Measurements from ENCODE around the gene ILDR1. TPM values are rescaled to one million over a fixed set of nuclear protein-coding genes. Genes with fewer than 3 reads are reported as not detected.
"Not testable (repeated sequence)": the region's sequence is repeated elsewhere in the genome, so short reads cannot be mapped to it uniquely, and the experiment has no call there.

The ILDR1 gene
- total RNA-seq, 1 experiment from 2014 or later: not detected

DNA sequence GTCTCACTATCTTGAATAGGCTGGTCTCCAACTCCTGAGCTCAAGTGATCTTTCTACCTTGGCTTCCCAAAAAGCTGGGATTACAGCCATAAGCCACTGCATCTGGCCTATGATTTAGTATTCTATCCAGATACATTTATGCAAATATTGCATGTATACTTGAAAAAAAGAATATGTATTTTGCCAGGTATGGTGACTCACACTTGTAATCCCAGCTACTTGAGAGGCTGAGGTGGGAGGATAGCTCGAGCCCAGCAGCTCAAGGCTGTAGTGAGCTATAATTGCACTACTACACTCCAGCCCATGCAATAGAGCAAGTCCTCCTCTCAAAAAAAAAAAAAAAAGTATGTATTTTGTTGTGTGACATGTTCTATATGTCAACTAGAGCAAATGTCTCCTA, 73.4 kb downstream of the ILDR1 start:
- DNase-seq (ENCODE audit: low spot score): no peak

DNA sequence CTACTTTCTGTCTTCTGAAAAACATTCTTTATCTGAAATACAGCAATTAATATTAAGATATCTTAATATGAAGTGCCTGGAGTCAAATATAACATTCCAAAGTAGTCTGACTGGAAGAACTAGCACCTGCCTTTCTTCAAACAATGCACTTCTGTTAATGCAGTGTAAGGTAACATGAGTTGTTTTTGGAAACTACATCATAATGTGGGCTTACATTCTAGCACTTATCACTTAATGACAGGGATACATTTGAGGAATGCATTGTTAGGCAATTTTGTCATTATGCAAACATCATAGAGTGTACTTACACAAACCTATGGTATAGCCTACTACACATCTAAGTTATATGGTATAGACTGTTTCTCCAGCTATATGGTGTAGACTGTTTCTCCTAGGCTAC, 78.6 kb downstream of the ILDR1 start:
- DNase-seq (ENCODE audit: low spot score): no peak

DNA sequence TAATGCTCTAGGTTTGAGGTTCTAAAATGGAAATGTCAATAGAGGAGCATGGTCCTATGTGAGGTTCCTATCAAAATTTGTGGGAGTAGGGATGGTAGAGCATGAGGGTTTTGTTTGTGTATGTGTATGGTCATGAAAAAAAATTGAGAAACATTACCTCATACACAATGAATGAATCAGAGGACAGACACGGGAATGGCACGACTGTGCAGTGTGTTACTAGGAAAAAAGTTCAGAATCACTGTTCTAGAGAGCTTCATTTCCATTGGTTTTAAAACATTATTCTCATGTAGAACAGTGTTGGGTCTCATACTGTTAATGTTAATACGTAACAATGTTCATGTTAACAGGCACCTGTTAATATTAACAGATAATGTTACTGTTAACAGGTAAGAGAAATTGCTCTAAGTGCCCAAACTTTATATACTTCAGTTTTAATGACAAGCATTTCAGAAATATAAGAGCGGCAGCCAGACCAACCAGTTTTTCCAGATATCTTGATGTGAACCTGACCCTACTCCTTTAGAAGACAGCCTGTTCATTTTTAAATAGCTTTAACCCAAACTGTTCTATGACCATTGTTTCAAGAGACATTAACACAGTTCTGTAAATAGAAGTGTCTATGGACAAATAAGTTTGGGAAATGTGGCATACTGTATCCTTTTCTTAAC, 79.8 kb downstream of the ILDR1 start:
- no peak for DNase-seq (ENCODE audit: low spot score)

- DNase-seq (ENCODE audit: low spot score): no peak
These were observed 80.5 kb downstream of the ILDR1 start for GRCh38 chr3:121941592-121941991.

- DNase-seq (ENCODE audit: low spot score): not testable (repeated sequence)
These were observed 83.7 kb downstream of the ILDR1 start for GRCh38 chr3:121938141-121938855.

Other genes starting within 250 kb of the ILDR1 start
- gene IQCB1, start 187.2 kb downstream of the ILDR1 start, total RNA-seq (2014; rRNA removed; shearing (Covaris generic)): 14.3 and 15.8 TPM in 2 replicates
- gene EAF2, start 187.0 kb downstream of the ILDR1 start, total RNA-seq (2014; rRNA removed; shearing (Covaris generic)): 3.4 and 4.3 TPM in 2 replicates
- gene SLC15A2, start 127.8 kb downstream of the ILDR1 start, total RNA-seq (2014; rRNA removed; shearing (Covaris generic)): 0.02 and 0.12 TPM in 2 replicates
- gene CD86, start 33.1 kb upstream of the ILDR1 start, total RNA-seq (2014; rRNA removed; shearing (Covaris generic)): 0.39 and 1.6 TPM in 2 replicates
- not detected in 2 replicates for gene CASR, start 161.4 kb upstream of the ILDR1 start, total RNA-seq (2014; rRNA removed; shearing (Covaris generic))

All from H4 (cell line).